Activated naive CD4-positive, alpha-beta T cell treated with anti-CD3 and anti-CD28 coated beads, Interleukin-2, amount 50 U/mL, for 24 hours (primary cell): Measurements from ENCODE around the gene GRAMD1B.
A peak's percentile ranks its signal among the peaks of the same experiment; 100 is the strongest.
"Not testable (repeated sequence)": the region's sequence is repeated elsewhere in the genome, so short reads cannot be mapped to it uniquely, and the experiment has no call there.

Experiments
- H3K27ac Mint-ChIP-seq: one replicate; pipeline ENCODE4 v1.8.0; 2021; ENCODE audit warnings: mild to moderate bottlenecking, mixed read lengths
- H3K27me3 Mint-ChIP-seq: one replicate; pipeline ENCODE4 v1.8.0; 2021; ENCODE audit warnings: mixed read lengths
- H3K36me3 Mint-ChIP-seq: one replicate; pipeline ENCODE4 v1.8.0; 2021; ENCODE audit warnings: mixed read lengths
- H3K4me1 Mint-ChIP-seq: one replicate; pipeline ENCODE4 v1.8.0; 2021; ENCODE audit warnings: mixed read lengths
- H3K4me3 Mint-ChIP-seq: one replicate; pipeline ENCODE4 v1.8.0; 2021; ENCODE audit warnings: mild to moderate bottlenecking, mixed read lengths
- H3K9me3 Mint-ChIP-seq: one replicate; pipeline ENCODE4 v1.8.0; 2021; ENCODE audit warnings: mixed read lengths

The GRAMD1B gene

GRCh38 chr11:123564221-123564620 is 134.2 kb downstream of the GRAMD1B start:
- Mint-ChIP-seq H3K4me1 (peaks cover 12% of the 10 kb centered on the region), H3K9me3 (no peaks in the 10 kb centered on the region), H3K4me3 (no peak overlapping the region), H3K27me3 (peaks cover 3% of the 10 kb centered on the region), H3K27ac (no peak overlapping the region), H3K36me3 (no peaks in the 10 kb centered on the region)

GRCh38 chr11:123566852-123567251 is 136.8 kb downstream of the GRAMD1B start:
- H3K27ac Mint-ChIP-seq, result no peak overlapping the region
- H3K27me3 Mint-ChIP-seq, result peaks cover 2% of the 10 kb centered on the region
- H3K4me3 Mint-ChIP-seq, result no peak overlapping the region
- H3K36me3 Mint-ChIP-seq, result no peaks in the 10 kb centered on the region
- H3K4me1 Mint-ChIP-seq, result no peaks in the 10 kb centered on the region
- no peaks in the 10 kb centered on the region for H3K9me3 Mint-ChIP-seq

- H3K36me3 Mint-ChIP-seq, result no peaks in the 10 kb centered on the region
- peaks cover 2% of the 10 kb centered on the region for H3K27me3 Mint-ChIP-seq
- no peaks in the 10 kb centered on the region for H3K4me1 Mint-ChIP-seq
- no peak overlapping the region for H3K4me3 Mint-ChIP-seq
- H3K9me3 Mint-ChIP-seq, result no peaks in the 10 kb centered on the region
- no peak overlapping the region for H3K27ac Mint-ChIP-seq
These were observed 137.4 kb downstream of the GRAMD1B start for GRCh38 chr11:123567466-123567865.

GRCh38 chr11:123568367-123568870 is 138.3 kb downstream of the GRAMD1B start:
- Mint-ChIP-seq H3K4me1 (no peaks in the 10 kb centered on the region), H3K36me3 (no peaks in the 10 kb centered on the region), H3K9me3 (no peaks in the 10 kb centered on the region), H3K27me3 (no peaks in the 10 kb centered on the region), H3K4me3 (no peak overlapping the region), H3K27ac (no peak overlapping the region)

GRCh38 chr11:123569393-123569792 is 139.3 kb downstream of the GRAMD1B start:
- Mint-ChIP-seq H3K4me3 (no peak overlapping the region), H3K27ac (no peak overlapping the region), H3K27me3 (no peaks in the 10 kb centered on the region), H3K4me1 (no peaks in the 10 kb centered on the region), H3K36me3 (no peaks in the 10 kb centered on the region), H3K9me3 (no peaks in the 10 kb centered on the region)

- no peak overlapping the region for H3K4me3 Mint-ChIP-seq
- H3K27ac Mint-ChIP-seq, result no peak overlapping the region
- H3K27me3 Mint-ChIP-seq, result no peaks in the 10 kb centered on the region
- no peaks in the 10 kb centered on the region for H3K9me3 Mint-ChIP-seq
- H3K36me3 Mint-ChIP-seq, result no peaks in the 10 kb centered on the region
- H3K4me1 Mint-ChIP-seq, result no peaks in the 10 kb centered on the region
These were observed 141.0 kb downstream of the GRAMD1B start for GRCh38 chr11:123570939-123571580.

GRCh38 chr11:123572791-123573190 is 142.7 kb downstream of the GRAMD1B start:
- H3K27me3 Mint-ChIP-seq, H3K36me3 Mint-ChIP-seq, H3K27ac Mint-ChIP-seq, H3K4me3 Mint-ChIP-seq, H3K9me3 Mint-ChIP-seq: not testable (repeated sequence)
- peaks cover 12% of the 10 kb centered on the region for H3K4me1 Mint-ChIP-seq

GRCh38 chr11:123573286-123573685 is 143.2 kb downstream of the GRAMD1B start:
- Mint-ChIP-seq H3K4me3 (no peak overlapping the region), H3K27ac (no peak overlapping the region), H3K9me3 (no peaks in the 10 kb centered on the region), H3K36me3 (no peaks in the 10 kb centered on the region), H3K4me1 (peaks cover 12% of the 10 kb centered on the region), H3K27me3 (peaks cover 2% of the 10 kb centered on the region)

GRCh38 chr11:123575441-123575840 is 145.4 kb downstream of the GRAMD1B start:
- Mint-ChIP-seq H3K4me3 (no peak overlapping the region), H3K4me1 (peaks cover 14% of the 10 kb centered on the region), H3K27me3 (peaks cover 2% of the 10 kb centered on the region), H3K36me3 (no peaks in the 10 kb centered on the region), H3K9me3 (no peaks in the 10 kb centered on the region), H3K27ac (no peak overlapping the region)

- Mint-ChIP-seq H3K4me3 (no peak overlapping the region), H3K27me3 (peaks cover 2% of the 10 kb centered on the region), H3K9me3 (no peaks in the 10 kb centered on the region), H3K36me3 (no peaks in the 10 kb centered on the region), H3K27ac (no peak overlapping the region), H3K4me1 (peaks cover 20% of the 10 kb centered on the region)
These were observed 146.0 kb downstream of the GRAMD1B start for GRCh38 chr11:123576082-123576481.

- Mint-ChIP-seq H3K36me3 (no peaks in the 10 kb centered on the region), H3K27me3 (peaks cover 2% of the 10 kb centered on the region), H3K4me1 (peaks cover 22% of the 10 kb centered on the region), H3K4me3 (no peak overlapping the region), H3K9me3 (no peaks in the 10 kb centered on the region), H3K27ac (no peak overlapping the region)
These were observed 146.4 kb downstream of the GRAMD1B start for GRCh38 chr11:123576501-123576900.

GRCh38 chr11:123577081-123577598 is 147.1 kb downstream of the GRAMD1B start:
- peak overlapping the region; percentile 43 for H3K4me3 Mint-ChIP-seq
- peaks cover 22% of the 10 kb centered on the region for H3K4me1 Mint-ChIP-seq

GRCh38 chr11:123578778-123579481 is 148.9 kb downstream of the GRAMD1B start:
- Mint-ChIP-seq H3K4me1 (peaks cover 22% of the 10 kb centered on the region), H3K36me3 (no peaks in the 10 kb centered on the region), H3K27me3 (peaks cover 2% of the 10 kb centered on the region), H3K9me3 (no peaks in the 10 kb centered on the region), H3K27ac (no peak overlapping the region), H3K4me3 (no peak overlapping the region)

More at GRCh38 chr11:123577081-123577598, 147.1 kb downstream of the GRAMD1B start:
- Mint-ChIP-seq H3K27me3 (peaks cover 2% of the 10 kb centered on the region), H3K27ac (no peak overlapping the region), H3K9me3 (no peaks in the 10 kb centered on the region), H3K36me3 (no peaks in the 10 kb centered on the region)

GRCh38 chr11:123579482-123579812 is 149.4 kb downstream of the GRAMD1B start:
- H3K27ac Mint-ChIP-seq, result no peak overlapping the region
- no peaks in the 10 kb centered on the region for H3K9me3 Mint-ChIP-seq
- H3K36me3 Mint-ChIP-seq, result no peaks in the 10 kb centered on the region
- peaks cover 2% of the 10 kb centered on the region for H3K27me3 Mint-ChIP-seq
- H3K4me3 Mint-ChIP-seq, result no peak overlapping the region
- H3K4me1 Mint-ChIP-seq, result peaks cover 22% of the 10 kb centered on the region

- no peak overlapping the region for H3K27ac Mint-ChIP-seq
- H3K4me1 Mint-ChIP-seq, result peaks cover 22% of the 10 kb centered on the region
- peaks cover 2% of the 10 kb centered on the region for H3K27me3 Mint-ChIP-seq
- no peaks in the 10 kb centered on the region for H3K9me3 Mint-ChIP-seq
- no peak overlapping the region for H3K4me3 Mint-ChIP-seq
- H3K36me3 Mint-ChIP-seq, result no peaks in the 10 kb centered on the region
These were observed 150.1 kb downstream of the GRAMD1B start for GRCh38 chr11:123580137-123580536.

- Mint-ChIP-seq H3K36me3 (no peaks in the 10 kb centered on the region), H3K27ac (no peak overlapping the region), H3K27me3 (peaks cover 2% of the 10 kb centered on the region), H3K4me3 (peak overlapping the region; percentile 31), H3K9me3 (no peaks in the 10 kb centered on the region), H3K4me1 (peaks cover 22% of the 10 kb centered on the region)
These were observed 150.6 kb downstream of the GRAMD1B start for GRCh38 chr11:123580557-123581275.
